PFSK-1 (cell line): Measurements from ENCODE around the gene FOXP4.

Source experiments
- FOXP2 ChIP-seq: optimal IDR thresholded peaks from 2 replicates; pipeline ENCODE3; 2011; ENCODE audit warnings: borderline replicate concordance, control low read depth, inconsistent platforms; ENCODE audit not compliant: insufficient read depth; ENCODE audit errors: extremely low read length, extremely low read depth
- POLR2AphosphoS5 ChIP-seq: IDR thresholded peaks from 2 replicates; pipeline ENCODE4 v1.6.1; 2012; ENCODE audit warnings: low read depth, mild to moderate bottlenecking, control low read depth, low read length, moderate library complexity
- SIN3A ChIP-seq: IDR thresholded peaks from 2 replicates; pipeline ENCODE4 v1.6.1; 2012; ENCODE audit warnings: mild to moderate bottlenecking, low read length, moderate library complexity, borderline replicate concordance; ENCODE audit not compliant: insufficient read depth
- TAF1 ChIP-seq: IDR thresholded peaks from 2 replicates; pipeline ENCODE4 v1.6.1; 2012; ENCODE audit warnings: low read length, control low read depth, borderline replicate concordance; ENCODE audit not compliant: insufficient read depth
- TF ChIP-seq, protein P1 (sequence below), 2 experiments: IDR thresholded peaks; 2 replicates each; pipeline versions ENCODE4 v1.6.1 to v1.8.0; 2011 to 2012; ENCODE audit warnings: low read depth in 2 of 2, low read length in 2 of 2, control low read depth in 1 of 2, inconsistent platforms in 1 of 2, mild to moderate bottlenecking in 1 of 2, moderate library complexity in 1 of 2; ENCODE audit not compliant: insufficient read depth in 1 of 2

The FOXP4 gene

DNA sequence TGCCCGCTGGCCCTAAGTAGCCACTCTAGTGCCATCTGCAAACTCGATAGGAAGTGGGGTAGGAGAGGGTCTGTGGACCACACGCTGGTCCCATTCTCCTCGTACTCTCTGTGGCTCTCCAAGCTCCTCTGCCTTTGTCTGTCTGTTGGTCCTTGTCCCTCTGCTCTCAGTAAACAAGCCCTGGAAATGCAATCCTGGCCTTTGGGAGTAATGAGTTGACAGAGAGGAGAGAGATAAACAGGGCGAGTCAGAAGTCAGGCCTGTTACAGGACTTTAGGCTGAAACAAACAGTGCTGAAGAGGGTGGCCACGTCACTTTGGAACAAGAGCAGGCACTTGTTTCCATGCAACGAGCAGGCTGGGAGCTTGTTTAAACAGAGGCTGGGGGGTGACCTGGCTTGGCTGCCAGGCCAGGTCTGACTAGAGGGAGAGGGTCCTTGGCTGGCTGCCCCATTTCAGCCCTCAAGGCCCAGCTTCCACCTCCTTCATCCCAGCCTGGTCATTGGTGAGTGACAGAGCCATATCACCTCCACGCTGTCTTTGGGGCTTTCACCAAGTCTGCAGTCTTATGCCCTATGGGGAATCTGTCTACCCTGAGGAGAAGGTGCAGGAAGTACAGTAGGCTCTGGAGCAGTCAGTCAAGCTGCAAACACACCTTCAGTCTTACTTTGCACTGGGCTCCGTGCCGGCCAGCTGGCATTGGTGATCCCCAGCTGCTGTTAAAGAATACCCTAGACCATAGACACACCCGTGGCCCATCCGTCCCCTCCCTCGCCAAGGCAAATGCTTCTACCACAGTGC, 22.6 kb downstream of the FOXP4 start:
- no peak for TF ChIP-seq SIN3A
- no peak for TF ChIP-seq POLR2AphosphoS5
- TF ChIP-seq FOXP2, result no peak
- TF ChIP-seq, protein P1, sequence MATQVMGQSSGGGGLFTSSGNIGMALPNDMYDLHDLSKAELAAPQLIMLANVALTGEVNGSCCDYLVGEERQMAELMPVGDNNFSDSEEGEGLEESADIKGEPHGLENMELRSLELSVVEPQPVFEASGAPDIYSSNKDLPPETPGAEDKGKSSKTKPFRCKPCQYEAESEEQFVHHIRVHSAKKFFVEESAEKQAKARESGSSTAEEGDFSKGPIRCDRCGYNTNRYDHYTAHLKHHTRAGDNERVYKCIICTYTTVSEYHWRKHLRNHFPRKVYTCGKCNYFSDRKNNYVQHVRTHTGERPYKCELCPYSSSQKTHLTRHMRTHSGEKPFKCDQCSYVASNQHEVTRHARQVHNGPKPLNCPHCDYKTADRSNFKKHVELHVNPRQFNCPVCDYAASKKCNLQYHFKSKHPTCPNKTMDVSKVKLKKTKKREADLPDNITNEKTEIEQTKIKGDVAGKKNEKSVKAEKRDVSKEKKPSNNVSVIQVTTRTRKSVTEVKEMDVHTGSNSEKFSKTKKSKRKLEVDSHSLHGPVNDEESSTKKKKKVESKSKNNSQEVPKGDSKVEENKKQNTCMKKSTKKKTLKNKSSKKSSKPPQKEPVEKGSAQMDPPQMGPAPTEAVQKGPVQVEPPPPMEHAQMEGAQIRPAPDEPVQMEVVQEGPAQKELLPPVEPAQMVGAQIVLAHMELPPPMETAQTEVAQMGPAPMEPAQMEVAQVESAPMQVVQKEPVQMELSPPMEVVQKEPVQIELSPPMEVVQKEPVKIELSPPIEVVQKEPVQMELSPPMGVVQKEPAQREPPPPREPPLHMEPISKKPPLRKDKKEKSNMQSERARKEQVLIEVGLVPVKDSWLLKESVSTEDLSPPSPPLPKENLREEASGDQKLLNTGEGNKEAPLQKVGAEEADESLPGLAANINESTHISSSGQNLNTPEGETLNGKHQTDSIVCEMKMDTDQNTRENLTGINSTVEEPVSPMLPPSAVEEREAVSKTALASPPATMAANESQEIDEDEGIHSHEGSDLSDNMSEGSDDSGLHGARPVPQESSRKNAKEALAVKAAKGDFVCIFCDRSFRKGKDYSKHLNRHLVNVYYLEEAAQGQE (IDR thresholded peaks at IDR 0.05; ENCODE audit: insufficient read depth in 1 of 2, low read depth in 2 of 2, low read length in 2 of 2), result no peak
- no peak for TF ChIP-seq TAF1

DNA sequence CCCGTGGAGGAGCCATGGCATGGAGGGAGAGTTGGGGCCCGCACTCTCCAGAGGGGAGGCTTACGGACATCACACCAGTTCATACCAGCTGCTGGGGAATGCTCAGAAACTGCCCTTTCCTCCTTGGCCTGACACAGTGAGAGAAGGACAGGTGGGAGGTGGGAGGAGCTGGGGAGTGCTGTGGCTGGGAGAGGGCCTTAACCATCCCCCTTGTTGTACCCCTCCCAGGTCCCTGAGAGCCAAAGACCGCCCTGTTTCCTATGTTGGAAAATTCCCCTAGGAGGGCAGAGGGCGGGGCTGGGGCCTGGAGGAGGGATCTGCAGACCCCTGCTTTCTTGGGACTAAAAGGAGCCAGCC, 24.1 kb downstream of the FOXP4 start:
- no peak for TF ChIP-seq POLR2AphosphoS5
- no peak for TF ChIP-seq FOXP2
- TF ChIP-seq TAF1, result no peak
- TF ChIP-seq, protein P1 (IDR thresholded peaks at IDR 0.05; ENCODE audit: insufficient read depth in 1 of 2, low read depth in 2 of 2, low read length in 2 of 2), result no peak
- no peak for TF ChIP-seq SIN3A

DNA sequence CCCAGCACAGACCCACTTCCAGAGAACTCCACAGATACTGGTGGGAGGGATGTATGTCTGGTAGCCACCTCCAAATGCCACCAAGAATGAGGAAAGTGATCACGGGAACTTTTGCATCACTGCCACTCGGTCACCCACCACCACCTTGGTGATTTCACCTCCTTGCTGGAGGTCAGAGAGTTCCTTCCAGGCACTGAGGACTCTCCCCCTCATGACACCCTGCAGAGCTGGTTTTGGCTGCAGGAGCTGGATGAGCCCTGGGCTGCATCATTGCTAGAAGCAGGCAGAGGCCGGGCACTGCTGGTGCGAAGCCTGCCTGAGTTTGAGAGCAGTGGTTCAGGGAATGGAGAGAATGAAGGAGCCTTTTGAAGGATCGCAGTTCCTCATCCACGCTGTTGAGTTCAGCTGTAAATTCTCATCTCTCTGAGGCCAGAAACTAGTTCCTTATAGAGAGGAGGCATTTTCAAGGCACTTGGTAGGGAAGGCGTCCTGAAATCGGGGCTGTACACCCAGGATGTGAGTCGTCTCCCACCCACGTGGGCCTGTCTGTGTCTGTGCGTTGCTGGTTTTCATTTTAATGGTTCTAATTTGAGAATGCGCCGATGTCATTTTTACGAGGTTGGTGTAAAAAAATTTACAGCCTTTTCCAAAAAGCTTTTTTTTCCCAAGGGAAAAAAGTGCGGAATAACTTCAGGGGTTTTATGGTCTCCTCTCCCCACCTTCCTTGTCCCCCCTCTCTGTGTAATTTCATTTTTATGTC, 25.0 kb downstream of the FOXP4 start:
- no peak for TF ChIP-seq TAF1
- no peak for TF ChIP-seq SIN3A
- TF ChIP-seq POLR2AphosphoS5, result no peak
- no peak for TF ChIP-seq FOXP2
- TF ChIP-seq, protein P1 (IDR thresholded peaks at IDR 0.05; ENCODE audit: insufficient read depth in 1 of 2, low read depth in 2 of 2, low read length in 2 of 2), result no peak

DNA sequence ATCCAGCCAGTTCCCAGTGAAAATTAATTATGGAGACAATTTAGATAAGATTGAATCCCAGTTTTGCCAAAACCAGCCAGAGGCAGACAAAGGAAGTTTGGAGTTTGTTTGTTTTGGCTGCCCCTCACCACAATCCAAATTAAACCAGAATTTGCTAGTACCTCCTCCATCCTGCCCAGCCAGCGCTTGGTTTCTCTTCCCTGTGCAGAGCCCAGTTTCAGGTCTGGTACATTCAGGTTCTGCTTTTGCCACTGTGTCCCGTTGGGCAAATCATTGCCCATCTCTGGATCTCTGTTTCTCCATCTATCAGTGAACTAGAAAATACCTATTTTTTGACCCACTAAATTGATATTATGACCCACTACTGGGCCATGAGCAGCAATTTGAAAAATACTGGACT, 26.4 kb downstream of the FOXP4 start:
- TF ChIP-seq TAF1 (no peak), POLR2AphosphoS5 (no peak), FOXP2 (no peak), SIN3A (no peak)
- TF ChIP-seq, protein P1 (IDR thresholded peaks at IDR 0.05; ENCODE audit: insufficient read depth in 1 of 2, low read depth in 2 of 2, low read length in 2 of 2), result no peak
